ENCODE measurements around the gene PTPN14. TPM values are rescaled to one million over a fixed set of nuclear protein-coding genes. Genes with fewer than 3 reads are reported as not detected.

The PTPN14 gene
- total and polyA plus RNA-seq, 2 of the 4 experiments (the other 2 are of a cell fraction) = 21.5 to 31.7 TPM

GRCh38 chr1:214318356-214318755 is 233.0 kb downstream of the PTPN14 start:
- Histone ChIP-seq H2BK5ac (ENCODE audit: low read depth, low read length, poor library complexity, severe bottlenecking) (no peak overlapping the region), H3K4me2 (ENCODE audit: low read depth, low read length) (no peak overlapping the region), H3K27ac (ENCODE audit: insufficient read depth, low read length) (no peak overlapping the region), H3K56ac (ENCODE audit: extremely low read depth, insufficient read depth, low read length) (no peak overlapping the region), H3K79me1 (ENCODE audit: low read depth in 1 of 2, low read length in 2 of 2) (no peaks in the 10 kb centered on the region; a peak in 1 of 4 replicates), H3K4me3 (ENCODE audit: insufficient read depth, low read depth, low read length) (no peak overlapping the region), H4K20me1 (ENCODE audit: insufficient read depth, low read length) (0 out of 2 replicates have a peak, but pooled peaks cover 4% of the 10 kb centered on the region), H4K91ac (ENCODE audit: insufficient read depth, low read depth, low read length) (no peak overlapping the region), H4K8ac (ENCODE audit: low read depth in 2 of 2, low read length in 2 of 2) (no peak overlapping the region), H3K23ac (ENCODE audit: low read depth, low read length) (no peak overlapping the region), H3K4me1 (ENCODE audit: control insufficient read depth, insufficient read depth, low read length) (peaks cover 2% of the 10 kb centered on the region; the same call in 1 of the 2 replicates), H3K36me3 (ENCODE audit: control insufficient read depth, insufficient read depth, low read length) (peaks cover 6% of the 10 kb centered on the region), H3K27me3 (ENCODE audit: control insufficient read depth, insufficient read depth, low read length) (no peaks in the 10 kb centered on the region), H2BK120ac (ENCODE audit: low read depth, low read length) (no peak overlapping the region), H3K9ac (ENCODE audit: low read depth, low read length) (no peak overlapping the region), H3K18ac (ENCODE audit: low read depth, low read length) (no peak overlapping the region), H2AK9ac (replicated peaks; ENCODE audit: low read depth, low read length, poor library complexity) (no peak overlapping the region), H4K5ac (ENCODE audit: low read depth, low read length) (no peak overlapping the region), H2BK15ac (ENCODE audit: low read depth, low read length) (no peak overlapping the region), H3K4ac (ENCODE audit: low read depth, low read length) (no peak overlapping the region), H3K14ac (replicated peaks; ENCODE audit: low read depth, low read length) (no peak overlapping the region), H2BK20ac (ENCODE audit: low read depth, low read length) (no peak overlapping the region), H2AFZ (replicated peaks; ENCODE audit: low read length, poor library complexity) (no peak overlapping the region), H3K9me3 (ENCODE audit: control insufficient read depth, insufficient read depth, low read length) (no peaks in the 10 kb centered on the region), H2AK5ac (ENCODE audit: low read depth, low read length) (no peak overlapping the region), H3K9me1 (ENCODE audit: insufficient read depth, low read length) (0 out of 2 replicates have a peak, but pooled peaks cover 3% of the 10 kb centered on the region)
- no peak for ATAC-seq (ENCODE audit: low read depth)
- no TSS peak for BruUV-seq (replicated peaks)
- in situ Hi-C loops (cut with MboI; ENCODE audit: low sequenced_read_pairs) (no loop called here), intact Hi-C loops (cut with micrococcal nuclease) (no loop called here), dilution Hi-C loops (cut with HindIII; ENCODE audit: low sequenced_read_pairs, unreplicated experiment) (no loop called here)
- ChIA-PET POLR2A (ENCODE audit: unreplicated experiment) (no interaction called here), CTCF (interaction anchor here (0.6 to 2.7 kb wide), 4 partner anchors 10 to 1152 kb away, joined by 3 to 16 read pairs (median 4); no protein-coding TSS in a partner anchor)
- TF ChIP-seq MAFK (IDR thresholded peaks at IDR 0.05; ENCODE audit: low read depth, low read length) (no peak), CTCF (conservative IDR thresholded peaks at IDR 0.05; ENCODE audit: low read depth, low read length) (no peak), CEBPB (IDR thresholded peaks at IDR 0.05; ENCODE audit: low read depth, low read length) (no peak), MXI1 (IDR thresholded peaks at IDR 0.05; ENCODE audit: borderline replicate concordance, low read depth, low read length) (no peak), CHD1 (IDR thresholded peaks at IDR 0.05; ENCODE audit: low read depth, low read length) (no peak), SMC3 (IDR thresholded peaks at IDR 0.05; ENCODE audit: low read depth, low read length) (no peak), POLR2A (IDR thresholded peaks at IDR 0.05; ENCODE audit: low read depth, low read length) (no peak), BHLHE40 (IDR thresholded peaks at IDR 0.05; ENCODE audit: low read depth, low read length) (no peak), USF2 (IDR thresholded peaks at IDR 0.05; ENCODE audit: low read depth, low read length) (no peak), MAZ (IDR thresholded peaks at IDR 0.05; ENCODE audit: borderline replicate concordance, low read depth, low read length) (no peak), FOS (IDR thresholded peaks at IDR 0.05; ENCODE audit: low read depth, low read length) (no peak), NFE2L2 (IDR thresholded peaks at IDR 0.05; ENCODE audit: low read depth, low read length) (no peak), RCOR1 (IDR thresholded peaks at IDR 0.05; ENCODE audit: insufficient replicate concordance, low read length) (no peak), RFX5 (IDR thresholded peaks at IDR 0.05; ENCODE audit: low read depth, low read length) (no peak), RAD21 (IDR thresholded peaks at IDR 0.05; ENCODE audit: low read length) (no peak)
- TF ChIP-seq, protein P1, sequence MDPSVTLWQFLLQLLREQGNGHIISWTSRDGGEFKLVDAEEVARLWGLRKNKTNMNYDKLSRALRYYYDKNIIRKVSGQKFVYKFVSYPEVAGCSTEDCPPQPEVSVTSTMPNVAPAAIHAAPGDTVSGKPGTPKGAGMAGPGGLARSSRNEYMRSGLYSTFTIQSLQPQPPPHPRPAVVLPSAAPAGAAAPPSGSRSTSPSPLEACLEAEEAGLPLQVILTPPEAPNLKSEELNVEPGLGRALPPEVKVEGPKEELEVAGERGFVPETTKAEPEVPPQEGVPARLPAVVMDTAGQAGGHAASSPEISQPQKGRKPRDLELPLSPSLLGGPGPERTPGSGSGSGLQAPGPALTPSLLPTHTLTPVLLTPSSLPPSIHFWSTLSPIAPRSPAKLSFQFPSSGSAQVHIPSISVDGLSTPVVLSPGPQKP (IDR thresholded peaks at IDR 0.05; ENCODE audit: borderline replicate concordance, low read depth, low read length) = no peak
- 74% methylated on average over 3 of the region's 6 CpGs; no CpG with 5 or more reads in 1 of the 2 experiments for WGBS, 2 experiments (ENCODE audit: extremely low coverage in 2 of 2, insufficient read length in 1 of 2)
- DNase-seq = no peak

All from IMR-90 (cell line).